Measurements from ENCODE around the gene TLR4. TPM values are rescaled to one million over a fixed set of nuclear protein-coding genes. Genes with fewer than 3 reads are reported as not detected.

The TLR4 gene
- total RNA-seq: 10 to 100 TPM; 18.6 to 29.5 (median 26.8) TPM

DNA sequence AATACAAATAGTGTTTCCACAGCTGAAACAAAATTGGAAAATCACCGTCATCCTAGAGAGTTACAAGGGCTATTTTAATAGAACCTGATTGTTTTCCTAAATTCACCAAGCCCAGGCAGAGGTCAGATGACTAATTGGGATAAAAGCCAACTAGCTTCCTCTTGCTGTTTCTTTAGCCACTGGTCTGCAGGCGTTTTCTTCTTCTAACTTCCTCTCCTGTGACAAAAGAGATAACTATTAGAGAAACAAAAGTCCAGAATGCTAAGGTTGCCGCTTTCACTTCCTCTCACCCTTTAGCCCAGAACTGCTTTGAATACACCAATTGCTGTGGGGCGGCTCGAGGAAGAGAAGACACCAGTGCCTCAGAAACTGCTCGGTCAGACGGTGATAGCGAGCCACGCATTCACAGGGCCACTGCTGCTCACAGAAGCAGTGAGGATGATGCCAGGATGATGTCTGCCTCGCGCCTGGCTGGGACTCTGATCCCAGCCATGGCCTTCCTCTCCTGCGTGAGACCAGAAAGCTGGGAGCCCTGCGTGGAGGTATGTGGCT is at the start of gene TLR4:
TLR4 (plus strand) TSS at position 380 of the 552 bp plus-strand sequence; CDS start at position 450, 70 bp downstream.
- H3K36me3 ChIP-seq: no peaks in the 10 kb centered on the region
- peak within 1 kb of the TSS; percentile 68 to 90 for H3K27ac ChIP-seq
- H3K4me3 ChIP-seq: peak within 1 kb of the TSS; percentile 30 to 34
- H3K9me3 ChIP-seq: no peaks in the 10 kb centered on the region
- TF ChIP-seq, protein P1, sequence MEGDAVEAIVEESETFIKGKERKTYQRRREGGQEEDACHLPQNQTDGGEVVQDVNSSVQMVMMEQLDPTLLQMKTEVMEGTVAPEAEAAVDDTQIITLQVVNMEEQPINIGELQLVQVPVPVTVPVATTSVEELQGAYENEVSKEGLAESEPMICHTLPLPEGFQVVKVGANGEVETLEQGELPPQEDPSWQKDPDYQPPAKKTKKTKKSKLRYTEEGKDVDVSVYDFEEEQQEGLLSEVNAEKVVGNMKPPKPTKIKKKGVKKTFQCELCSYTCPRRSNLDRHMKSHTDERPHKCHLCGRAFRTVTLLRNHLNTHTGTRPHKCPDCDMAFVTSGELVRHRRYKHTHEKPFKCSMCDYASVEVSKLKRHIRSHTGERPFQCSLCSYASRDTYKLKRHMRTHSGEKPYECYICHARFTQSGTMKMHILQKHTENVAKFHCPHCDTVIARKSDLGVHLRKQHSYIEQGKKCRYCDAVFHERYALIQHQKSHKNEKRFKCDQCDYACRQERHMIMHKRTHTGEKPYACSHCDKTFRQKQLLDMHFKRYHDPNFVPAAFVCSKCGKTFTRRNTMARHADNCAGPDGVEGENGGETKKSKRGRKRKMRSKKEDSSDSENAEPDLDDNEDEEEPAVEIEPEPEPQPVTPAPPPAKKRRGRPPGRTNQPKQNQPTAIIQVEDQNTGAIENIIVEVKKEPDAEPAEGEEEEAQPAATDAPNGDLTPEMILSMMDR (IDR thresholded peaks at IDR 0.05): no peak
- TF ChIP-seq POLR2A (IDR thresholded peaks at IDR 0.05): peak; percentile 16 to 33
- intact Hi-C loops (cut with DNase I; ENCODE audit: low total_unique reads): no loop called here
- H3K4me1 ChIP-seq: no peaks in the 10 kb centered on the region
- no peaks in the 10 kb centered on the region for H3K27me3 ChIP-seq
- DNase-seq: peak; percentile 39 to 51

DNA sequence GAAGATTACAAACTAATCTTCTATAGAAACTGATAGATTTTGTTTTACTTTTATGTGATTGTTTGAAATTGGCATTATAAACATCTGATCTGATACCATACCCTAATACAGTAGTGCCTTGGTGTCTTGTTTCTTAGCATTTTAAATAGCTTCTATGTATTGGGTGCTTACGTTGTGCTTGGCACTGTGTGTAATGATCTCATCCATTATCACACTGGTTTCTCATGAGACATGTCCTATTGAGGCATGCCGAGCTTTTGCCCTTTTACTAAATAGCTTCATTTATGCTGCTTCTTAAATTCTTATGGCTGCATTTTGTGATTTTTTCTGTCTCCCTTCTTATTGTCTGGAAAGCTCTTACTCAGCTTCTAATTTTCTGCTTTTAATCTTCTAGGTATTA is 48.2 kb upstream of the TLR4 start:
- TF ChIP-seq, protein P1 (IDR thresholded peaks at IDR 0.05): no peak
- no peak overlapping the region for H3K4me3 ChIP-seq

DNA sequence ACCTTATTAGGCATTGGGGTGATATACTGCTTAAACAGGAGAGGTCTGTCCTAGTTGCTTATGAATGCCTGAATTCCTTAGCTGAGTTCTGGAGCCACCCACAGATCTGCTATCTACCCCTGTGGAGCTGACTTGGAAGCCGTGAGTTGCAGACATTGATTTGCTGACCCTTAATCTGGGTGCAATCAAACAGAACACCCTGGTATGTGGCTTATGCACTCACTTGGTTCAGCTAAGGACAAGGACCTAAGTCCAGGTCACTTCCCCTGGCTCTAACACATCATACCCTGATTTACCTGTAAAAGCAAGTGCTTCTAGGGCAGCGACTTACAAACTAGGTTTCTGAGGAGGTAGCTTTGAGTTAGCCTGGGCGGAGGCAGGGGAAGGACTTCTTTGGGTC is 41.6 kb upstream of the TLR4 start:
- Histone ChIP-seq H3K27ac (no peak overlapping the region), H3K27me3 (no peaks in the 10 kb centered on the region), H3K4me3 (no peak overlapping the region), H3K9me3 (no peaks in the 10 kb centered on the region), H3K4me1 (no peaks in the 10 kb centered on the region), H3K36me3 (no peaks in the 10 kb centered on the region)
- TF ChIP-seq, protein P1 (IDR thresholded peaks at IDR 0.05): no peak
- intact Hi-C loops (cut with DNase I; ENCODE audit: low total_unique reads): no loop called here
- no peak for DNase-seq

More for the DNA sequence above, 48.2 kb upstream of the TLR4 start:
- no peaks in the 10 kb centered on the region for H3K9me3 ChIP-seq
- intact Hi-C loops (cut with DNase I; ENCODE audit: low total_unique reads): no loop called here
- no peak for DNase-seq
- no peaks in the 10 kb centered on the region for H3K4me1 ChIP-seq
- H3K27me3 ChIP-seq: no peaks in the 10 kb centered on the region
- H3K27ac ChIP-seq: no peak overlapping the region
- H3K36me3 ChIP-seq: no peaks in the 10 kb centered on the region

DNA sequence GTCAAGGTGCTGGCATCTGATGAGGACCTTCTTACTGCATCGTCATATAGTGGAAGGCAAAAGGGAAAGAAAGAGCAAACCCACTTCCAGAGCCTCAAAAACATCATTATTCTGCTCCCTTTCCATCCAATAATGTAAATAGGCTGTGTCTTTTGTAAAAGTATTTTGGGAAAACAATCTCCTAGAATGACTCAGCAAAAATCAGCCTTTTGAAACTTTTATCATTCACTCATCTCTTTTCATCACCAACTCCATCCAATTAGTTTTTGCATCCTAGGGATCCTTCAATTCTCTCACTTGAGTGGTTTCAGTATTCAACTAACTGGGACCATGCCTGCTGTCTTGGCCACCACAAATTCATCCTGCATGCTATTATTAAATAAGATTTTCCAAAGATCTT is 39.8 kb upstream of the TLR4 start:
- Histone ChIP-seq H3K9me3 (no peaks in the 10 kb centered on the region), H3K36me3 (no peaks in the 10 kb centered on the region), H3K27me3 (no peaks in the 10 kb centered on the region), H3K4me1 (no peaks in the 10 kb centered on the region), H3K4me3 (no peak overlapping the region), H3K27ac (no peak overlapping the region)
- no peak for TF ChIP-seq POLR2A (IDR thresholded peaks at IDR 0.05)
- TF ChIP-seq, protein P1 (IDR thresholded peaks at IDR 0.05): no peak
- DNase-seq: no peak
- intact Hi-C loops (cut with DNase I; ENCODE audit: low total_unique reads): no loop called here

DNA sequence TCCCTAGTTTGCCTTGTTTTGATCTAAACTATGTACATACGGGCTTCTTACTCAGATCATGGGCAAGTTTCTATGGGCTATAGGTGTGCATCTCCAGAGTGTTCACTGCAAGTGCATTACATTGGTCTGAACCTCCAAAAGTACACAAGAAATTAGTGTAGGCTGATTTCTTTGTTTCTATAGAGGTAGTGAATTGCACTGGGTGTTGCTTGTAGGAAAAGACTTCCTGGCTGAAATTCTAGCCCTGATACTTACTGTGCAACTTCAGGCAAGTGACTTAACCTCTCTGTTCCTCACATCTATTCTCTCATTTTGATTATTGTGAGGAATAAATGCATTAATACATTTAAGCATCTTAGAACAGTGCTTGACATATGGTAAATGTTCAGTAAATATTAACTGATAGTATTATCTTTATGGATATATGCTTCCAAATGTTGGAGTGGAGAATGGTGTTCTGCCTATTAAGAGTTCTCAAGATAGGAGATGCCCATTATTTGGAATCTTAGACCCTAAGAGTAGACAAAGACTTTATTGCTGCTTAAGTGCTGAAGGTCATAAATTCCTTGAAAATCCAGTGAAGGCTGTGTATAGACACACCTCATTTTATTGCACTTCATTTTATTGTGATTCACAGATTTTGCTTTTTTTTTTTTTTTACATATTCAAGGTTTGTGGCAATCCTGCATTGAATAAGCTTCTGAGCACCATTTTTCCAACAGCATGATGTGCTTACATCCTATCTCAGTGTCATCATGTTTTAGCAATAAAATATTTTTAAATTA is 38.4 kb upstream of the TLR4 start:
- intact Hi-C loops (cut with DNase I; ENCODE audit: low total_unique reads): no loop called here

More for the DNA sequence above, 38.4 kb upstream of the TLR4 start:
- TF ChIP-seq POLR2A (IDR thresholded peaks at IDR 0.05): no peak
- TF ChIP-seq, protein P1 (IDR thresholded peaks at IDR 0.05): no peak
- H3K4me3 ChIP-seq: no peak overlapping the region
- H3K9me3 ChIP-seq: no peaks in the 10 kb centered on the region
- H3K27ac ChIP-seq: no peak overlapping the region
- H3K36me3 ChIP-seq: no peaks in the 10 kb centered on the region
- no peaks in the 10 kb centered on the region for H3K4me1 ChIP-seq
- no peaks in the 10 kb centered on the region for H3K27me3 ChIP-seq
- DNase-seq: no peak

All from uterus (tissue), 4 donors.